GDM1 (cell line): ENCODE measurements around the gene RGCC.
"Not testable (repeated sequence)": the region's sequence is repeated elsewhere in the genome, so short reads cannot be mapped to it uniquely, and the experiment has no call there.

Experiments used
- DNase-seq: peaks from one replicate; lab custom pipeline; 2025; lab: John Stamatoyannopoulos, UW

The RGCC gene, protein sequence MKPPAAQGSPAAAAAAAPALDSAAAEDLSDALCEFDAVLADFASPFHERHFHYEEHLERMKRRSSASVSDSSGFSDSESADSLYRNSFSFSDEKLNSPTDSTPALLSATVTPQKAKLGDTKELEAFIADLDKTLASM

DNA sequence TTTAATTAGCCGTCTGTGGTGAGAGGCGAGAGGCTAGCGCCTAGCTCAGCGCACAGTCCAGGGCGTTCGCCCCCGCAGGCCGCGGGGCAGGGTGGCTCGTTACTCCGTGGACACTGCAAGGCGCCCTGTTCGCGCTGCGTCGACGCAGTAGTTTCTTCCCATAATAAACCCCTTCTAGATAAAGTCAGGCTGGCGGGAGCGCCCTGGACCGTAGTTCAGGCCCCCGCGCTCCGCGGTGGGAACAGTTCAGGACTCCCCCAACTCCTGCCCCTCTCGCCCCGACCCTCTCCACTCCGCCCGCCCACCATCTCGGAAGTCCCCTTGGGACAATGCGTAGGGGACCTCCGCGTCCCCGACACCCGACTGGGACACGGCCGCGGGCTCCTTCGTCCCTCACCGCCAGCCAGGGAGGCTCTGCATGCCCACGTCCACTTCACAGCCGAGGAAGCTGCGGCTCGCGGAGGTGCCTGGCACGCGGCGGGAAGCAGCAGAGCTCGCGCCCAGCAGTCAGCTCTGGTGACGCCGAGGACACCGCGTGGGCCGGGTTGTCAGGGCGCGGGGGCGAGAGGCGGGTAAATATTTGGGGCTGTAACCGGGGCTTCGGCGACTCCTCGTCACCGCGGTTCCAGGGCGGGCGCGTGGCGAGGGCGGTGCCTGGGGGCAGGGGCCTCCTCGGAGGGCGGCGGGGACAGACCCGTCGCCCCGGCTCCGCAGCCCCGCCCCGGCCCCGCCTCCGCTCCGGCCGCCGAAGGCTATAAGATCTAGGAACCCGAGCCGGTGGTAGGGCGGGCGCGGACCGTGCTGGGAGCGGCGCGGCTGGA lies at the start of gene RGCC:
TSS of gene RGCC (plus strand) at position 783 of the 821 bp plus-strand sequence. CDS start 158 bp downstream, outside the sequence.
- no peak for DNase-seq

- no peak for DNase-seq
Measured at GRCh38 chr13:41408121-41408520, 49.2 kb upstream of the RGCC start.

- DNase-seq: no peak
Measured at GRCh38 chr13:41408746-41409145, 48.6 kb upstream of the RGCC start.

DNA sequence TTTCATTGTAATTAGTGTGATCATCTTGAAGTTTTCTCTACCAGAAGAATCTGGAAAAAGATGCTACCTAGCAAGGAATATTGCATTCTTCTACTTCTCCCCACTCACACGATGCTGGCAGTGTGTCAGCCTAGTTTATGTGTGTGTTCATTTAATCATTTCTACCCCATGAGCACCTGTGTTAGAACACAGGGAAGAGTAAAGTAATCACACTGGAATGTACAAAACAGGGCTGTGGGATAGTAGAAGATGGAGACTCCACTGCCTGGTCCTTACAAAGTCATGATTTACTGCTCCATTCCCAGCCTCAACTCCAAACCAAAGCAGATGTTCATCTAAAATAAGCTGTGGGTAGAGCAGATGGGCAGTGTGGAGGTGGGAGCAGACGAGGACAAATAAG lies 47.7 kb upstream of the RGCC start:
- DNase-seq: no peak

GRCh38 chr13:41411060-41411459 lies 46.3 kb upstream of the RGCC start:
- DNase-seq: no peak

DNA sequence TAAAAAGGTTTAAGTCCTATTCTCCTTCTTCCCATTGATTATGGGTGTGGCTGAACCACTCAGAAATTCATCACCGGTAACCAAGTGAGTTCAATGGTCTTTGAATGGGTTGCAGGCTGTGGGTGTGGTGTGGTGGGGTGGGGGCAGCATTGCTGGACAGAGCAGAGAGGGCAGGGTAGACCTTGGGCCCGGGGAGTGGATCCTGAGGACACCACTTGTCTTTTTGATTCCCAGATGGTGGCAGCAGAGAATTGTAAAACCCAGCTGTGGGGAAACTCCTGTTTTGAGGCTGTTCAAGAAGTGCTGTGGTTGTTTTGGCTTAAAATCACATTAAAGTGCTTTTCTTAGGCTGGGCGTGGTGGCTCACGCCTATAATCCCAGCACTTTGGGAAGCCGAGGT lies 45.8 kb upstream of the RGCC start:
- DNase-seq: no peak

DNA sequence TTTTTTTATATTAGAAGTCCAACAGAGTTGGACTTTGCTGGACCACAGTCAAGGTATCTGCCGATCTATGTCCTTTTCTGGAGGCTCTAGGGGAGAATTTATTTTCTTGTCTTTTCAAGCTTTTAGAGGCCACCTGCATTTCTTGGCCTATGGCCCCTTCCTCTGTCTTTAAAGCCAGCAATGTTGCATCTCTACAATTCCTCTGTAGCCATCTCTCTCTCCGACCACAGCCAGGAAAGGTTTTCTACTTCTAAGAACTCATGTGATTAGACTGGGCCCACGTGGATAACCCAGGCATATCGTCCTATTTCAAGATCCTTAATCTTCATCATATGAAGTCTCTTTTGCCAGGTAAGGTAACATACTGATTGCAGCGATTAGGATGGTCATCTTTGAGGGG lies 43.5 kb upstream of the RGCC start:
- DNase-seq: no peak

DNA sequence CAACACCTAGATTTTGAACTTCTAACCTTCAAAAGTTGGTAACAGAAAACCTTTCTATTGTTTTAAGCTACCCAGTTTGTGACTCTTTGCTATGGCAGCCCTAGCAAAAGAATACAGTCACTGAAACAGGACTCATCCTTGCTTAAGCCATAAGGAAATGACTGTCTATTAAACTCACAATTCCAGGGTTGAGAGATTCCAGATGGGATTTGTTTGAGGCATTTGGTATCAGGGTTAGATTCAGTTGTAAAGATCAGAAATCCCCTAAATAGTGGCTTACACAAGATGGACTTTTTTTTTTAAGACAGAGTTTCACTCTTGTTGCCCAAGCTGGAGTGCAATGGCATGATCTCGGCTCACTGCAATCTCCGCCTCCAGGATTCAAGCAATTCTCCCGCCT lies 41.1 kb upstream of the RGCC start:
- no peak for DNase-seq

GRCh38 chr13:41418027-41418426 lies 39.3 kb upstream of the RGCC start:
- DNase-seq: no peak

- DNase-seq: no peak
Measured at GRCh38 chr13:41418731-41419130, 38.6 kb upstream of the RGCC start.

DNA sequence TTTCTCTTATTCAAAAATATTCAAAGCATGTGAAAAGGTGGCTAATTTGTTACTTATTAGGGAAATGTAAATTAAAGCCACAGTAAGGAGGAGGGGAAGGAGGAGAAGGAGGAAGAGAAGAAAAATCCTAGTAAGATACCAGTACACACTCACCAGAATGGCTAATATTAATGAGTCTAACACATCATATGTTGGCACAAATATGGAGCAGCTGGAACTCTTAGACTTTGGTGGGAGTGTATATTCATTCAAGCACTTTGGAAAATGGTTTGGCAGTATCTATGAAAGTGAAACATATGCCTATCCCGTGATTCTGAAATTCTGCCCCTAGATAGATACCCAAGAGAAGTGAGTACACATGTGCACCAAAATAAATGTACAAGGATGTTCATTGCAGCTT lies 38.1 kb upstream of the RGCC start:
- no peak for DNase-seq

GRCh38 chr13:41420146-41420545 lies 37.2 kb upstream of the RGCC start:
- no peak for DNase-seq

DNA sequence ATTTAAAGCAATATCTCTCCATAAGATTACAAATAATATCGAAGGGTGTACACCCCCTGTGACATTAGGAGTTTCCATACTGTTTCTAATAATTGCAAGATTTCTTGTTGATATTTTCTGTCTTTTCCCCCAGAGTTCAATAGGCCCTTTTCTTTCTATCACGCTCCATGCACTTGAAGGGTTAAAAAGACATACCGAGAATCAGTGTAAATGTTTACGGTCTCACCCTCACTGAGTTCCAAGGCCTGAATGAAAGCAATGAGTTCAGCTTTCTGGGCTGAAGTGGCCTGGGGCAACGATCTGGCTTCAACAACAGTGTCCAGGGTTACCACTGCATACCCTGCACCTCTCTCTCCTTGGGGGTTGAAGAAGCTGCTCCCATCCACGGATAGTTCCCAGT lies 36.0 kb upstream of the RGCC start:
- DNase-seq: not testable (repeated sequence)

DNA sequence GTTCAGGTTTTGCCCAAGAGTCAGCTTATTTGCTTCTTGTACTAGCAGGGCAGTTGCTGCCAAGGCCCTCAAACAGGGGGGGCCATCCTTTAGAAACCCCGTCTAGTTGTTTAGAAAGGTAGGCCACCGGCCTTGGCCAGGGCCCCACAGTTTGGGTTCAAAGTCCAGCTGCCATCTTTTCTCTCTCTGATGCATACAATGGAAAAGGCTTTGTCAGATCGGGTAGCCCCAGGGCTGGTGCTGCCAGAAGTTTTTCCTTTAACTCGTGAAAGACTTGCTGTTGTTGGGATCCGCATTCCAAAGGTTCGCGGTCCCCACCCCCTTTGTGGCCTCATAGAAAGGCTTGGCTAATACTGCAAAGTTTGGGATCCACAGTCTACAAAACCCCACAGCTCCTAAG lies 35.4 kb upstream of the RGCC start:
- DNase-seq: not testable (repeated sequence)

DNA sequence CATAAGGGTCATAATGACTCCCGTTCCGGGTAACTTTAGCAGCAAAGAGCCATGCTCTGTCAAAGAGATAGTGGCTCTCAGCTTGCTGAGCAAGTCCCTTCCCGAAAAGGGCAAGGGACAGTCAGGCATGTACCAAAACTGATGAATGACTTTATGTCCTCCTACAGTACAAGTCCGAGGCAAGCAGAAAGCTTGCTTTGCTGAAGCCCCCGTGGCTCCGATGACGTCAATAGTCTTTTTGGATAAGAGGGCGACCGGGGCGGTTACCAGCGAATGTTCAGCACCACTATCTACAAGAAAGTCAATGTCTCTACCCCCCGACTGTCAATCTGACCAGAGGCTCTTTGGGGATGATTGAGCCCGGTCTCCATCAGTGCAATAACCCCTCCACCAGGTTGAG lies 34.1 kb upstream of the RGCC start:
- not testable (repeated sequence) for DNase-seq

GRCh38 chr13:41424675-41425074 lies 32.7 kb upstream of the RGCC start:
- DNase-seq: not testable (repeated sequence)

DNA sequence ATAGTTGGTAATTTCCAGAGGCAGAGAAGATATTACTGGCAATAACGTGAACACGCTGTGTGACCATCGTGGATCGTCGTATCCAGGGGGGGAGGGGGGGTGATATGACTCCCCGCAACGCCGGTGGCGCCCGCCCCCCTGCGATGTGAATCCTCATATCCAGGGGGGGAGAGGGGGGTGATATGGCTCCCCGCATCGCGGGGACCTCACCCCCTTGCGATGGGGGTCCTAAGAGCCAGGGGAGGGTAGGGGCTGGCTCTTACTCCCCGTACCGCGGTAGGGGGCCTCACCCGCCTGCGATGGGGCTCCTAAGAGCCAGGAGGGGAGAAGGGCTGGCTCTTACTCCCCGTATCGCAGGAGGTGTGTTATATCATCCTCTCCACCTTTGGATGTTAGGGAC lies 31.3 kb upstream of the RGCC start:
- no peak for DNase-seq

DNA sequence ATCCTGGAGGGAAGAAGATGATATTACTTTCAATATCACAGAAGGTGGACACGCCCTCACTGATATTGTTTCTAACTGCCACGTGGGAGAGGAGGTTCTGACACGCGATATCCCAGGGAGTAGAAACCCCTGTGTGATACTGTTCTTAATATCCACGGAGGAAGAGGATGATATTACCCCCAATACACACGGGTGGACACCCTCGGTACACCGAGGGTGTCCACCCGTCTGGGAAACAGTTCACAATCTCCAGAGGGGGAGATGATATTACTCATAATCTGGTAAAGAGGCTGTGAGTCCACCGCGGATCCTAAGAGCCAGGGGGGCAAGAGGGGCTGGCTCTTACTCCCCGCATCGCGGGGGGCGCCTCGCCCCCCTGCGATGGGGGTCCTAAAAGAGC lies 29.7 kb upstream of the RGCC start:
- no peak for DNase-seq

- no peak for DNase-seq
Measured at GRCh38 chr13:41428155-41428554, 29.2 kb upstream of the RGCC start.

DNA sequence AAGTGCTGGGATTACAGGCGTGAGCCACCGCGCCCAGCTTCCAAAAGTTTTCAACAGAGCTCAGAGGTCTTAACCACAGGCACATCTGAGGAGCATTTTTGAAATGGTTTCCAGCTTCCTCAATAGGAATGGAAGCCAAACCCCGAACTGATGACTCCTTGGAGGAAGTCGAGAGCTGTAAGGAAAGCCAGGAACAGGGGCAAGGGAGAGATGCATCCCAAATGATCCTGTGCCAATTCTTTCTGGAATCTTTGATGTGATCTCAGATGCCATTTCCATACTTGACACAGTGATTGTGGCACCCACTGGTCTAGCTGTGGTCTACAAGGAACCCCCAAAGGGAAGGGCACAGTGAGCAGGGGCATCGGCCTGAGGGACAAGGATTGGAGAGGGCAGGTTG lies 23.3 kb upstream of the RGCC start:
- not testable (repeated sequence) for DNase-seq

DNA sequence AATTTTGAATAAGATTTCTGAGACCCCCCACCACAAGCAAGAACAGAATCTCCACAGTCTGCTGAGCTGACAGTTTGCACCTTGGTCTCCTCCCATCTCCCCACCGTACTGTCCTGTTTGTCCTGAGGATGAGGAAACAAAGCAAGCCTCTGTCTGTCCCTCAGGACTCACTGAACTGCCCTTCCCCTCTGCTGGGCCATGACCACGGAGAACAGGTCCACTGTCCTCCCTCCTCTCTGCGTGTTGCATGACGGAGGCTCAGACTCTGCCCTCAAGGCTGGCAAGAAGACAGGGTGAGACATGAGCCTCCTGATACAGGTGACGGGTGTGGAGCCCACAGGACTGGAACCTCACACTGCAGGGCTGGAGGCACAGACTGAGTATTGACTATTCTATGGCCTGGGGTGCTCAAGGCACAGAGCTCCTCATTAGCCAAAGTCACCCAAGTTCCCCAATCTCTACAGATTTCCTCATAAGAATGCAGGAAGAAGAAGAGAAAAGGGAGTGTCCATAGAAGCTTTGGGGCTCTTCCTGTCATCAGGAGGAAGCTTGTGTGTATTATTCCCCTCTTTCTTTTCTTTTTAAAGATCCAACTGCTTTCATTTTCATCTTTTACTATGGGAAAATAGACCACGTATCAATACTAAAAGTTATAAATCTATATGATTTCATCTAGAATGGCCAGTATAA lies 22.4 kb upstream of the RGCC start:
- no peak for DNase-seq

GRCh38 chr13:41443969-41444368 lies 13.4 kb upstream of the RGCC start:
- DNase-seq: no peak

- DNase-seq: no peak
Measured at GRCh38 chr13:41452462-41452861, 4.9 kb upstream of the RGCC start.
